H1 (cell line): ENCODE data around the gene NEURL1B.

Experiments
- BACH1 ChIP-seq: IDR thresholded peaks from 2 replicates; pipeline ENCODE4 v1.6.1; 2012; ENCODE audit warnings: low read length, improper control_type of control experiment
- CBX5 ChIP-seq: fragments of 300-800, 300-1000 bp; sonication (generic); IDR thresholded peaks from 2 replicates; pipeline ENCODE4 v1.7.1; 2016; ENCODE audit warnings: antibody characterized with exemption, low read length, low read depth
- CBX8 ChIP-seq: fragments of 300-800, 300-1000 bp; sonication (generic); IDR thresholded peaks from 2 replicates; pipeline ENCODE4 v1.7.1; 2016; ENCODE audit warnings: low read depth, low read length, borderline replicate concordance
- CHD1 ChIP-seq: IDR thresholded peaks from 2 replicates; pipeline ENCODE4 v1.6.1; 2012; ENCODE audit warnings: low read depth, low read length, improper control_type of control experiment
- EZH2 ChIP-seq: fragments of 200-600 bp; sonication (generic); IDR thresholded peaks from 2 replicates; pipeline ENCODE4 v1.7.1; 2012; ENCODE audit warnings: low read depth, mild to moderate bottlenecking, moderate library complexity, low read length, inconsistent platforms; ENCODE audit not compliant: severe bottlenecking
- GABPA ChIP-seq: IDR thresholded peaks from 2 replicates; pipeline ENCODE4 v1.6.1; 2011; ENCODE audit warnings: mild to moderate bottlenecking, low read length, moderate library complexity, borderline replicate concordance; ENCODE audit not compliant: insufficient read depth
- HDAC6 ChIP-seq: IDR thresholded peaks from one replicate; pipeline ENCODE4 v1.7.1; 2012; ENCODE audit warnings: low read depth, mild to moderate bottlenecking, inconsistent platforms, low read length, moderate library complexity
- POLR2A ChIP-seq, 2 experiments: IDR thresholded peaks; 1 replicate in 1 of 2; 2 replicates in 1 of 2; pipeline ENCODE4 v1.6.1; 2011; ENCODE audit warnings: low read depth in 2 of 2, low read length in 2 of 2, mild to moderate bottlenecking in 2 of 2; ENCODE audit errors: control extremely low read depth in 1 of 2
- POLR2AphosphoS5 ChIP-seq: IDR thresholded peaks from 2 replicates; pipeline ENCODE4 v1.6.1; 2011; ENCODE audit warnings: low read depth, low read length
- RNF2 ChIP-seq: fragments of 200-900, 300-1000 bp; sonication (generic); IDR thresholded peaks from 2 replicates; pipeline ENCODE4 v1.7.1; 2016; ENCODE audit warnings: borderline replicate concordance, low read depth, mild to moderate bottlenecking, antibody characterized with exemption, low read length; ENCODE audit not compliant: poor library complexity, severe bottlenecking; ENCODE audit errors: missing control alignments
- SIN3A ChIP-seq, 2 experiments: IDR thresholded peaks in 1 of 2; conservative IDR thresholded peaks in 1 of 2; 2 replicates each; pipeline ENCODE4 v1.6.1; 2011 to 2012; ENCODE audit warnings: low read length in 2 of 2, improper control_type of control experiment in 1 of 2, low read depth in 1 of 2, mild to moderate bottlenecking in 1 of 2
- SP1 ChIP-seq: IDR thresholded peaks from 2 replicates; pipeline ENCODE4 v1.6.1; 2011; ENCODE audit warnings: low read depth, low read length
- TF ChIP-seq, protein P1 (sequence below): IDR thresholded peaks from 2 replicates; pipeline ENCODE4 v1.6.1; 2012; ENCODE audit warnings: low read length, inconsistent platforms
- TF ChIP-seq, protein P2 (sequence below), 3 experiments: IDR thresholded peaks; 1 replicate in 2 of 3; 2 replicates in 1 of 3; pipeline versions ENCODE4 v1.5.1 to v1.6.1; 2011; ENCODE audit warnings: low read length in 3 of 3, mild to moderate bottlenecking in 3 of 3, inconsistent platforms in 2 of 3, low read depth in 1 of 3, moderate library complexity in 1 of 3; ENCODE audit not compliant: insufficient read depth in 1 of 3; ENCODE audit errors: control extremely low read depth in 1 of 3

DNA sequence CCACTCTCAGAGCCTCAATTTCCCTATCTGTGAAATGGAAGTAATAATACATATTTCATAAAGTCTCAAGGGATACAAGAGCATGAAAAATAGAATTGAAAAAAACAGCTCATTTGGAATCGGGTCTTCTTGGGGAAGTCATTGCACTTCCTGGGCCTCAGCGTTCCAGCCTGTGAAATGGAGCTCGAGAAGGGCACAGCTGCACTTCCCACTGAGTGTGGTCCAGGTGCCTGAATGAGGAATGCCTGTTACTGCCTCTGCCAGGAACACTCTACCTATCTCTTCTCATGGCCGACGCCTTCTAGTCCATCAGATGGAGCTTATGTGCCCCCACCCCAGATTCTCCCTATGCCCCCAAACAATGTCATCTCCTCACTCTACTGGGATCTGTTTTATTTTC, 924 bp upstream of the NEURL1B start:
- no peak for TF ChIP-seq CHD1
- TF ChIP-seq EZH2: no peak
- TF ChIP-seq, protein P1, sequence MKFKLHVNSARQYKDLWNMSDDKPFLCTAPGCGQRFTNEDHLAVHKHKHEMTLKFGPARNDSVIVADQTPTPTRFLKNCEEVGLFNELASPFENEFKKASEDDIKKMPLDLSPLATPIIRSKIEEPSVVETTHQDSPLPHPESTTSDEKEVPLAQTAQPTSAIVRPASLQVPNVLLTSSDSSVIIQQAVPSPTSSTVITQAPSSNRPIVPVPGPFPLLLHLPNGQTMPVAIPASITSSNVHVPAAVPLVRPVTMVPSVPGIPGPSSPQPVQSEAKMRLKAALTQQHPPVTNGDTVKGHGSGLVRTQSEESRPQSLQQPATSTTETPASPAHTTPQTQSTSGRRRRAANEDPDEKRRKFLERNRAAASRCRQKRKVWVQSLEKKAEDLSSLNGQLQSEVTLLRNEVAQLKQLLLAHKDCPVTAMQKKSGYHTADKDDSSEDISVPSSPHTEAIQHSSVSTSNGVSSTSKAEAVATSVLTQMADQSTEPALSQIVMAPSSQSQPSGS: no peak
- no peak for TF ChIP-seq CBX8
- TF ChIP-seq SP1: no peak
- TF ChIP-seq CBX5: no peak
- no peak for TF ChIP-seq POLR2AphosphoS5
- TF ChIP-seq RNF2: no peak
- TF ChIP-seq GABPA: no peak
- TF ChIP-seq POLR2A (IDR thresholded peaks at IDR 0.05; ENCODE audit: control extremely low read depth in 1 of 2, low read depth in 2 of 2, low read length in 2 of 2): no peak
- TF ChIP-seq, protein P2, sequence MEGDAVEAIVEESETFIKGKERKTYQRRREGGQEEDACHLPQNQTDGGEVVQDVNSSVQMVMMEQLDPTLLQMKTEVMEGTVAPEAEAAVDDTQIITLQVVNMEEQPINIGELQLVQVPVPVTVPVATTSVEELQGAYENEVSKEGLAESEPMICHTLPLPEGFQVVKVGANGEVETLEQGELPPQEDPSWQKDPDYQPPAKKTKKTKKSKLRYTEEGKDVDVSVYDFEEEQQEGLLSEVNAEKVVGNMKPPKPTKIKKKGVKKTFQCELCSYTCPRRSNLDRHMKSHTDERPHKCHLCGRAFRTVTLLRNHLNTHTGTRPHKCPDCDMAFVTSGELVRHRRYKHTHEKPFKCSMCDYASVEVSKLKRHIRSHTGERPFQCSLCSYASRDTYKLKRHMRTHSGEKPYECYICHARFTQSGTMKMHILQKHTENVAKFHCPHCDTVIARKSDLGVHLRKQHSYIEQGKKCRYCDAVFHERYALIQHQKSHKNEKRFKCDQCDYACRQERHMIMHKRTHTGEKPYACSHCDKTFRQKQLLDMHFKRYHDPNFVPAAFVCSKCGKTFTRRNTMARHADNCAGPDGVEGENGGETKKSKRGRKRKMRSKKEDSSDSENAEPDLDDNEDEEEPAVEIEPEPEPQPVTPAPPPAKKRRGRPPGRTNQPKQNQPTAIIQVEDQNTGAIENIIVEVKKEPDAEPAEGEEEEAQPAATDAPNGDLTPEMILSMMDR (IDR thresholded peaks at IDR 0.05; ENCODE audit: control extremely low read depth in 1 of 3, insufficient read depth in 1 of 3, low read depth in 1 of 3, low read length in 3 of 3): no peak
- TF ChIP-seq BACH1: no peak
- no peak for TF ChIP-seq HDAC6
- no peak for TF ChIP-seq SIN3A (conservative IDR thresholded peaks at IDR 0.05 in 1 of 2, IDR thresholded peaks at IDR 0.05 in 1 of 2; ENCODE audit: low read depth in 1 of 2, low read length in 2 of 2)
